NB4 (cell line): ENCODE results near the gene BCS1L.

Experiments used
- MAX ChIP-seq: IDR thresholded peaks from 2 replicates; pipeline ENCODE4 v1.6.1; 2011; ENCODE audit warnings: low read depth, low read length
- MYC ChIP-seq: IDR thresholded peaks from 2 replicates; pipeline ENCODE4 v1.6.1; 2011; ENCODE audit warnings: low read depth, low read length
- TF ChIP-seq, protein P1 (sequence below): IDR thresholded peaks from one replicate; pipeline ENCODE4 v1.5.1; 2012; ENCODE audit warnings: low read depth, low read length

GRCh38 chr2:218622606-218623365, 36.7 kb upstream of the BCS1L start:
- TF ChIP-seq, protein P1, sequence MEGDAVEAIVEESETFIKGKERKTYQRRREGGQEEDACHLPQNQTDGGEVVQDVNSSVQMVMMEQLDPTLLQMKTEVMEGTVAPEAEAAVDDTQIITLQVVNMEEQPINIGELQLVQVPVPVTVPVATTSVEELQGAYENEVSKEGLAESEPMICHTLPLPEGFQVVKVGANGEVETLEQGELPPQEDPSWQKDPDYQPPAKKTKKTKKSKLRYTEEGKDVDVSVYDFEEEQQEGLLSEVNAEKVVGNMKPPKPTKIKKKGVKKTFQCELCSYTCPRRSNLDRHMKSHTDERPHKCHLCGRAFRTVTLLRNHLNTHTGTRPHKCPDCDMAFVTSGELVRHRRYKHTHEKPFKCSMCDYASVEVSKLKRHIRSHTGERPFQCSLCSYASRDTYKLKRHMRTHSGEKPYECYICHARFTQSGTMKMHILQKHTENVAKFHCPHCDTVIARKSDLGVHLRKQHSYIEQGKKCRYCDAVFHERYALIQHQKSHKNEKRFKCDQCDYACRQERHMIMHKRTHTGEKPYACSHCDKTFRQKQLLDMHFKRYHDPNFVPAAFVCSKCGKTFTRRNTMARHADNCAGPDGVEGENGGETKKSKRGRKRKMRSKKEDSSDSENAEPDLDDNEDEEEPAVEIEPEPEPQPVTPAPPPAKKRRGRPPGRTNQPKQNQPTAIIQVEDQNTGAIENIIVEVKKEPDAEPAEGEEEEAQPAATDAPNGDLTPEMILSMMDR, result no peak
- no peak for TF ChIP-seq MAX
- no peak for TF ChIP-seq MYC
